Thyroid gland (tissue), 4 donors: ENCODE measurements around the gene IFIT5. TPM values are rescaled to one million over a fixed set of nuclear protein-coding genes. Genes with fewer than 3 reads are reported as not detected.
"Not testable (repeated sequence)": the region's sequence is repeated elsewhere in the genome, so short reads cannot be mapped to it uniquely, and the experiment has no call there.

Source experiments
- DNase-seq, 2 donors: peaks; one replicate each; pipeline ENCODE4 v3.0.0-alpha.2; 2019
- H3K27ac ChIP-seq, 3 donors: fragments of 200-600 bp; sonication (generic); 1 replicate in 2 of 3; 2 replicates in 1 of 3; pipeline ENCODE4 v1.5.1; 2016 to 2019; ENCODE audit warnings: mild to moderate bottlenecking in 1 of 3, moderate library complexity in 1 of 3
- H3K27me3 ChIP-seq: fragments of 200-600 bp; sonication (generic); one replicate; pipeline ENCODE4 v1.5.1; 2019
- H3K36me3 ChIP-seq, 2 donors: fragments of 200-600 bp; sonication (generic); one replicate each; pipeline ENCODE4 v1.5.1; 2016 to 2019
- H3K4me1 ChIP-seq, 2 donors: fragments of 200-600 bp; sonication (generic); one replicate each; pipeline ENCODE4 v1.5.1; 2017 to 2019
- H3K4me3 ChIP-seq, 3 donors: fragments of 200-600 bp; sonication (generic); replicated peaks in 1 of 3; 1 replicate in 2 of 3; 2 replicates in 1 of 3; pipeline ENCODE4 v1.5.1; 2016; ENCODE audit warnings: mild to moderate bottlenecking in 1 of 3
- H3K9me3 ChIP-seq: fragments of 200-600 bp; sonication (generic); one replicate; pipeline ENCODE4 v1.5.1; 2017
- CTCF ChIP-seq, 6 experiments: fragments of 200-600 bp in 3 of 6; fragments of 450-650 bp in 3 of 6; sonication (generic) in 3 of 6; IDR thresholded peaks; one replicate each; pipeline ENCODE4 v1.5.1; 2016 to 2019; ENCODE audit warnings: antibody characterized with exemption in 6 of 6, mild to moderate bottlenecking in 2 of 6, inconsistent platforms in 1 of 6, moderate library complexity in 1 of 6
- POLR2A ChIP-seq, 2 donors: fragments of 450-650 bp; IDR thresholded peaks; one replicate each; pipeline ENCODE4 v1.6.1; 2017; ENCODE audit warnings: antibody characterized with exemption in 2 of 2, mild to moderate bottlenecking in 2 of 2, moderate library complexity in 1 of 2
- WGBS, 2 donors: methylation state at CpG; one replicate each; pipeline ENCODE4 v1.1.5; 2017; 5-methylcytosine and 5-hydroxymethylcytosine counted together
- intact Hi-C: fragments of 100-400 bp; cut with DNase I; formaldehyde crosslinking; loops from one replicate; pipeline ENCODE4 v1.15.1; 2023
- total RNA-seq, 4 donors: library from RNA; depleted of rRNA; stranded (reverse); fragments of >200 nt; gene quantifications; one replicate each; pipeline ENCODE4 v1.2.3, GENCODE V29; 2016

IFIT5 gene
- total RNA-seq, 4 donors from 2014 or later = 13.7 to 23.0 (median 17.1) TPM

DNA sequence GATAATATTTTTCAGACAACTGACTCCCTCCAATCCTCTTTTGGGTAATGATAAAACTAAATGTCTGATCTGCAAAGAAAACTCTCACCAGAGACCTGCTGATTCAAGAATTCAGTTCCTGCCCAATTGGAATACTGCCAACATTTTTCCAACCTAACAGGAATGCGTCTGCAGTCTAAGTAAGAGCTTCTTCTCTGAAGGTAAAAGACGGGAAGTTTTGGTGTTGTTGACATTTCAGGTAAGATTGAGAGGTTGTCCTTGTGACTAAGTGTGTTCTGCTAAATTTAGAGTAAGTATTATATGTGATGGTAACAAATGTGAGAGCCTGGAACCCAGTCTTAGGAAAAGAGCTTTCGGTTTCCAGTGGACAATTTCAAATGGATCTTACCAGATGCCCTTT lies 17.6 kb downstream of the IFIT5 start:
- peak overlapping the region; percentile 68 to 85 (median 83) for H3K27ac ChIP-seq
- intact Hi-C loops = no loop called here

DNA sequence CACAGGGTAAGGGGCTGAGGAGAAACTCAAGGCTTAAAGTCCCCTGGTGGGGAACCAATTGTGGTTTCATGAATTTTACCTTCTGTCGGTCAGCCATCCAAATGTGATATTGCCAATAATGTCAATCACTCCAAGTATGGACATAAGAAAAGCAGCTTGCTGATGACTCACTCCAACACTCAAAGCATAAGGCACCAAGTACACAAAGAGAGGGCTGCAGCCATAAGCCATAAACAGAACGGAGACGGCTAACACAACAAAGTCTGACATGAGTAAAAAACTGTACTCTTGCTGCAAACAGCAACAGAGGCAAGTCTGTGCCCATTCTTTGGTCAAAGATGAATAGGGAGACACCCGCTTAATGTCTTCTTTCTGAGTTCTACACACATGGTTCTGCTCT lies 24.2 kb downstream of the IFIT5 start:
- no peak overlapping the region for H3K4me3 ChIP-seq
- no peak for DNase-seq
- WGBS, 2 donors = 91 to 94% methylated on average over 4 of the region's 4 CpGs
- H3K9me3 ChIP-seq = no peaks in the 10 kb centered on the region
- TF ChIP-seq POLR2A (IDR thresholded peaks at IDR 0.05) (no peak), CTCF (IDR thresholded peaks at IDR 0.05) (no peak)
- H3K27me3 ChIP-seq = no peaks in the 10 kb centered on the region
- H3K36me3 ChIP-seq = no peaks in the 10 kb centered on the region
- no peaks in the 10 kb centered on the region for H3K4me1 ChIP-seq
- intact Hi-C loops = no loop called here
- H3K27ac ChIP-seq = no peak overlapping the region

More for the DNA sequence above, 17.6 kb downstream of the IFIT5 start:
- 28 to 39% methylated on average over 3 of the region's 3 CpGs for WGBS, 2 donors
- TF ChIP-seq POLR2A (IDR thresholded peaks at IDR 0.05) = peak in 1 of 2 donors; percentile 55
- TF ChIP-seq CTCF (IDR thresholded peaks at IDR 0.05) = no peak
- DNase-seq = peak; percentile 32 to 43
- no peaks in the 10 kb centered on the region for H3K27me3 ChIP-seq
- peaks cover 5 to 13% of the 10 kb centered on the region in 2 donors for H3K4me1 ChIP-seq
- no peak overlapping the region for H3K4me3 ChIP-seq
- no peaks in the 10 kb centered on the region for H3K9me3 ChIP-seq
- H3K36me3 ChIP-seq = no peaks in the 10 kb centered on the region

DNA sequence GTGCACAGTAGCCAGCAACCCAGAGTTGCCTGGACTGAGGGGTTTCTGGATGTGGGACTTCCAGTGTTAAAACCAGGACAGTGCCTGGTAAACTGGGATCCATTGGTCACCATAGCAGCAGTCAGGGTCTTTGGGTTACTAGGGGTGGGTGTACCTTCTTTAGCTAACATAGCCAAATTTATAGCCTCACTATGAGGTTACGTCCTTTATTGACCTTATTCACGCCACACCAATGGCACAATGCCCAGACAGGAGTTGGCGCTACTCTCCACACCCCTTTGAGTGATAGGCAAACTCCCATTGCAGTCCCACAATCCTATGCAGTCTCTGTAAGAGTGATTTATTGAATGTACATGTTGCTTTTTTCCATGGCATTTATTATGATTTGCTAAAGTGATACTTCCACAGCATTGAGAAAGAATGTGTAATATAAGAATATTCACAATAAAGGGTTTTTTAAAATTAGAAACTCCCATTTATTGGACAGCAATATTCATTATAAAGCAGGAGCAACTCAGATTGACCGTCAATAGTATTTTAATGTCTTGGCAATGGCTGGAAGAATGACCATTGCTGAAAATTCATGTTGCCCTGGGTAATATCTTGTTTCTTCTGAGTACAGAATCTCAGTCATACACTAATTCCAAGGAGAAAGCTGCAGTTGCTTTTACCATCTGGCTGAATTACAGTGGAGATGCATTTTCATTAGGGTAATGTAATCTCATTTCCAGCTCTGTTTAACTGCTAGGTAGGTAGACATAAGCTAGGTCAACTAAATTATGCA lies 26.1 kb downstream of the IFIT5 start:
- H3K4me1 ChIP-seq = no peaks in the 10 kb centered on the region
- DNase-seq = no peak
- TF ChIP-seq POLR2A (IDR thresholded peaks at IDR 0.05) = no peak
- no peak for TF ChIP-seq CTCF (IDR thresholded peaks at IDR 0.05)
- H3K9me3 ChIP-seq = no peaks in the 10 kb centered on the region
- H3K27ac ChIP-seq = no peak overlapping the region
- no peaks in the 10 kb centered on the region for H3K36me3 ChIP-seq
- no peak overlapping the region for H3K4me3 ChIP-seq
- intact Hi-C loops = no loop called here
- 75 to 89% methylated on average over 4 of the region's 4 CpGs for WGBS, 2 donors
- H3K27me3 ChIP-seq = no peaks in the 10 kb centered on the region

- no peak for DNase-seq
- TF ChIP-seq CTCF (IDR thresholded peaks at IDR 0.05) (no peak), POLR2A (IDR thresholded peaks at IDR 0.05) (no peak)
- intact Hi-C loops = no loop called here
- Histone ChIP-seq H3K4me3 (no peak overlapping the region), H3K27me3 (no peaks in the 10 kb centered on the region), H3K27ac (no peak overlapping the region), H3K36me3 (no peaks in the 10 kb centered on the region), H3K9me3 (no peaks in the 10 kb centered on the region), H3K4me1 (no peaks in the 10 kb centered on the region)
- WGBS, 2 donors = 85% methylated on average over 1 of the region's 1 CpG
Measured at GRCh38 chr10:89442289-89442688, 27.9 kb downstream of the IFIT5 start.

- H3K4me1 ChIP-seq, H3K9me3 ChIP-seq, DNase-seq, H3K27me3 ChIP-seq, H3K4me3 ChIP-seq, intact Hi-C loops, H3K27ac ChIP-seq, H3K36me3 ChIP-seq: not testable (repeated sequence)
- 94 to 100% methylated on average over 7 of the region's 7 CpGs for WGBS, 2 donors
Measured at GRCh38 chr10:89444819-89445218, 30.5 kb downstream of the IFIT5 start.
